Psoas muscle (tissue), 8 donors: Measurements from ENCODE around the gene LHFPL3. TPM values are rescaled to one million over a fixed set of nuclear protein-coding genes. Genes with fewer than 3 reads are reported as not detected.

ENCODE experiments used
- ATAC-seq, 4 donors: fragments of 200-7000 bp; cut with Tn5 transposase; one replicate each; pipeline ENCODE4 v1.9.1; 2020; ENCODE audit warnings: moderate library complexity in 3 of 4, mild to moderate bottlenecking in 2 of 4
- DNase-seq, 2 donors: peaks; one replicate each; pipeline ENCODE4 v3.0.0-alpha.2; 2020
- H3K27ac ChIP-seq: fragments of 200-600 bp; one replicate; pipeline ENCODE4 v1.8.0; 2022
- H3K27me3 ChIP-seq, 3 donors: fragments of 200-600 bp in 1 of 3; one replicate each; pipeline versions ENCODE4 v1.6.1 to v1.8.0; 2013 to 2022; ENCODE audit warnings: low read length in 2 of 3, mild to moderate bottlenecking in 2 of 3, moderate library complexity in 1 of 3; ENCODE audit not compliant: insufficient read depth in 3 of 3
- H3K36me3 ChIP-seq, 2 donors: fragments of 200-600 bp in 1 of 2; one replicate each; pipeline versions ENCODE4 v1.6.1 to v1.8.0; 2013 to 2022; ENCODE audit warnings: low read depth in 1 of 2, mild to moderate bottlenecking in 1 of 2, moderate library complexity in 1 of 2; ENCODE audit not compliant: insufficient read depth in 1 of 2
- H3K4me1 ChIP-seq: fragments of 200-600 bp; one replicate; pipeline ENCODE4 v1.8.0; 2022
- H3K4me3 ChIP-seq: fragments of 200-600 bp; one replicate; pipeline ENCODE4 v1.8.0; 2022; ENCODE audit warnings: mild to moderate bottlenecking
- H3K9me3 ChIP-seq: fragments of 200-600 bp; one replicate; pipeline ENCODE4 v1.8.0; 2022
- WGBS, 3 donors: extraction: QIAGEN DNeasy Blood & Tissue Kit; methylation state at CpG; one replicate each; pipeline versions ENCODE4 v1.1.6 to v1.1.7; 2013; 5-methylcytosine and 5-hydroxymethylcytosine counted together
- intact Hi-C, 2 donors: fragments of 100-400 bp; cut with DNase I; formaldehyde crosslinking; loops; one replicate each; pipeline versions ENCODE4 v1.11.0 to v1.14.2; 2022
- polyA plus RNA-seq, 3 donors: library from polyadenylated mRNA; stranded (reverse); fragments of 200-250 nt; gene quantifications; one replicate each; pipeline ENCODE4 v1.2.3, GENCODE V29; 2013
- total RNA-seq, 4 donors: library from RNA; stranded (reverse); fragmentation: NEBNext Ultra II Directional in 2 of 4; extraction: Animal tissue kit (Norgen Biotek cat#: 25700) in 2 of 4; gene quantifications; one replicate each; pipeline versions ENCODE4 v1.2.1 to v1.2.4, GENCODE V29; 2021 to 2023
- TF ChIP-seq, protein P1 (sequence below): fragments of 200-600 bp; IDR thresholded peaks from one replicate; pipeline ENCODE4 v1.8.0; 2022; ENCODE audit warnings: antibody characterized with exemption
- donor health status: healthy with polysubstance abuse.
- donor health status: DM: no; HTN: no; CAD: no; lungs with moderate emphysema.
- donor health status: Bipolar disorder and iron deficiency.
- donor health status: healthy.
- donor health status: DM: yes; HTN: yes; CAD: no.
- donor health status: DM: no; HTN: no; CAD: no.
- donor health status: DM: no; HTN: no; CAD: no.
- donor health status: DM: yes; HTN: yes; CAD: no.

LHFPL3 gene
- total and polyA plus RNA-seq, 7 donors: not detected

DNA sequence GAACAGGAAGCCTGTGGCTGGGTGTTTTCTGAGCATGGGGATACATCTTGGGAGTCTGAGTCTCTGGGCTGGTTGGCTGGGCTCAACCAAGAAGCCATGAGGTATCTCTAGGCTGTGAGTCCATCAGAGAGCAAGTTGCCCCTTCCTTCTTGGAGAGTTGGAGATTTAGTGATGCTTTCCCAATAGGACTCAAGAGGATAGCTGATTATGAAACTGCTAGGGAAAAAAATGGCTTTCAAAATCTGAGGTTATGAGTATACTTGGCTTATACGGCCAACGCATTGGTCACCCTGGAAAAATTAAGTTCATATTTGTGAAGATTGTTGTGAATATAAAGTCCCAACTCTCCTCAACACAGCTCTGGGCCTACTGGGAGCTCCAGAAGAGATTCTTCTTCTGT lies 522.9 kb downstream of the LHFPL3 start:
- TF ChIP-seq, protein P1, sequence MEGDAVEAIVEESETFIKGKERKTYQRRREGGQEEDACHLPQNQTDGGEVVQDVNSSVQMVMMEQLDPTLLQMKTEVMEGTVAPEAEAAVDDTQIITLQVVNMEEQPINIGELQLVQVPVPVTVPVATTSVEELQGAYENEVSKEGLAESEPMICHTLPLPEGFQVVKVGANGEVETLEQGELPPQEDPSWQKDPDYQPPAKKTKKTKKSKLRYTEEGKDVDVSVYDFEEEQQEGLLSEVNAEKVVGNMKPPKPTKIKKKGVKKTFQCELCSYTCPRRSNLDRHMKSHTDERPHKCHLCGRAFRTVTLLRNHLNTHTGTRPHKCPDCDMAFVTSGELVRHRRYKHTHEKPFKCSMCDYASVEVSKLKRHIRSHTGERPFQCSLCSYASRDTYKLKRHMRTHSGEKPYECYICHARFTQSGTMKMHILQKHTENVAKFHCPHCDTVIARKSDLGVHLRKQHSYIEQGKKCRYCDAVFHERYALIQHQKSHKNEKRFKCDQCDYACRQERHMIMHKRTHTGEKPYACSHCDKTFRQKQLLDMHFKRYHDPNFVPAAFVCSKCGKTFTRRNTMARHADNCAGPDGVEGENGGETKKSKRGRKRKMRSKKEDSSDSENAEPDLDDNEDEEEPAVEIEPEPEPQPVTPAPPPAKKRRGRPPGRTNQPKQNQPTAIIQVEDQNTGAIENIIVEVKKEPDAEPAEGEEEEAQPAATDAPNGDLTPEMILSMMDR: no peak
- Histone ChIP-seq H3K9me3 (no peaks in the 10 kb centered on the region), H3K36me3 (no peaks in the 10 kb centered on the region), H3K4me1 (no peaks in the 10 kb centered on the region), H3K27ac (no peak overlapping the region), H3K27me3 (no peaks in the 10 kb centered on the region), H3K4me3 (no peak overlapping the region)
- 80 to 83% (median 83%) methylated on average over 2 of the region's 2 CpGs for WGBS, 3 donors
- DNase-seq (no peak), ATAC-seq (no peak)
- intact Hi-C loops: no loop called here

DNA sequence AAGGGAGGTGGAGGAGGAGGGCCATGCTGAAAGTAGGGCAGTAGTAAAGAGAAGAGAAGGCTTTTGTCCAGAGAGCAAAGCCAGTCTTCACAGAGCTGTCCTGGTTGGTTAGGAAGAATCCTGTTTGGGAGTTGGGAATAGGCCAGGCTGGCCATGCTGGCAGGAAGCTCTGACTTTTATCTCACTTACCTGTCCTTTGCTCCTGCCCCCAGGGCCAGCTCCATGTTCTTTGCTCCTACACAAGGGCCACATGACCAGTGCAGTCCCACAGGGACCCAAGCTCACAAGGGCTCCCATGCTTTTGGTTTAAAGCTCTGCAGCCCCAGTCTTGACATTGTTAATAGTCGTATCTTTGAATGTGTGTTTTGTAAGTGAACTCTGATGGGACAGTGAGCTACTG lies 524.0 kb downstream of the LHFPL3 start:
- ATAC-seq (no peak), DNase-seq (no peak)
- no peaks in the 10 kb centered on the region for H3K9me3 ChIP-seq
- H3K4me3 ChIP-seq: no peak overlapping the region
- no peaks in the 10 kb centered on the region for H3K27me3 ChIP-seq
- intact Hi-C loops: no loop called here
- TF ChIP-seq, protein P1: no peak
- no peak overlapping the region for H3K27ac ChIP-seq
- WGBS, 3 donors: 63 to 81% (median 71%) methylated on average over 1 of the region's 1 CpG
- no peaks in the 10 kb centered on the region for H3K4me1 ChIP-seq
- H3K36me3 ChIP-seq: no peaks in the 10 kb centered on the region

DNA sequence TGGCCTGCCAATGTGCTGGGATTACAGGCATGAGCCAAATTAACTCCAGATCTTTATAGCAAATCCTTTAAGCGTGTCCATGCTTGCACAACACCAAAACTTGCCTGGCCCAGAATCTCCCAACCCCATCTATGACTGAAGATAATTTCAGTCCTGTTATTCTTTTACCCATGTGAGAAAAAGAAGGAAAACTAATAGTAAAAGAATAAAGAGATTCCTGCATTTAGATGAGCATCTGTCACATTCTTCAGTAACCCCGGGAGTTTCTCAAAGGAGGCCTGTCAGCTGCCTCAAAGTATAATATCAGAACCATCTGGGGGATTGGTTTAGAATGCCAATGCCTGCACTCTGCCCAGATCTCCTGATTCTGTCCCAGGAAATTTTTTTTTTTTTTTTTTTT lies 527.5 kb downstream of the LHFPL3 start:
- 30 to 54% (median 40%) methylated on average over 2 of the region's 2 CpGs for WGBS, 3 donors
- H3K27me3 ChIP-seq: peaks cover 0 to 6% (median 2%) of the 10 kb centered on the region in 3 donors
- no peaks in the 10 kb centered on the region for H3K4me1 ChIP-seq
- intact Hi-C loops: no loop called here
- no peak for ATAC-seq
- no peaks in the 10 kb centered on the region for H3K9me3 ChIP-seq
- no peak overlapping the region for H3K27ac ChIP-seq
- DNase-seq: no peak
- no peak overlapping the region for H3K4me3 ChIP-seq
- H3K36me3 ChIP-seq: no peaks in the 10 kb centered on the region
- TF ChIP-seq, protein P1: no peak

DNA sequence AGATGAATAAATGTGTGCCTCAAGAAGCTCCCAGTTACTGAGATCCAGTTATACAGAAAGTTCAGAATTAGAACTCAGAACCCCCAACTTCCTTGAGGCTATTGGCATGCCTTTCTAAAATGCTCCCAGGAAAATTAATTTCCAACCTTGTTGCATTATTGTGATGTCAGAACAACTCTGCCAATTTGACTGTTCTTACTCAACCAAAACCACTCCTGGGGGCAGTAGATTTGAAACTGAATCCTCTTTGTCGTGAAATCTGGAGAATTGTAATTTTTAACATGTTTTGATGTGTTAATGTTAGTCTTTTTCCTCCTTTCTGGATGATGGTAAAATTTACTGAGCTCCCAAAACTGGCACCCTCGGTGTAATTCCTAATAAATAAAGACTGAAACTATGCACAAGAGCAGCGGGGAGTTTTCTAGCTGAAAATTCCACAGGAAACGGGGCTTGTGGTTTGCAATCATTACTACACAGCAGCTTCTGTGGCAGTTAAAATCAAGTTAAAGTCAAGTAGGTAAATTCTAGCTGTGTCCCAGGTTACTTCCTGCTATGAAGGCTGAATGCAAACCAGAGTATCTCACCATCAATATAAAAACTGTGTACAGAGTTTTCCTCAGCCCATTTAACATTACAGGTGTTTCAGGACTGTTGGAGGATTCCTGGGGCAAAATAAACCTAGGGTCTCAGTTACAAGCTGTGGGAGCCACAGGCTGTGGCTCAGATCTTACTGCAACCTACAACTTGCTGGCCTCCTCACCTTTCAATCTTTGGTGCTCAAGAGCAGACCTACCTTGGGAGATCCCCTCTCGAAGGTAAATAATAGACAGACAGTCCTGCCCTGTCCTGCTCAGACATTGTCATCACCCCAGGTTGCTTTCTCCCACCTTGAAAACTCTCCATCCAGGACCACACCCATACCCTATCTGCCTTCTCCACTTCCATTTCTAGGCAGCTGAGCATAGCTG lies 529.3 kb downstream of the LHFPL3 start:
- WGBS, 3 donors: 35 to 43% (median 39%) methylated on average over 5 of the region's 5 CpGs
- DNase-seq (no peak), ATAC-seq (no peak)
- Histone ChIP-seq H3K27ac (no peak overlapping the region), H3K36me3 (no peaks in the 10 kb centered on the region), H3K9me3 (no peaks in the 10 kb centered on the region), H3K27me3 (peaks cover 0 to 6% (median 5%) of the 10 kb centered on the region in 3 donors), H3K4me1 (no peaks in the 10 kb centered on the region), H3K4me3 (no peak overlapping the region)
- TF ChIP-seq, protein P1: no peak
- intact Hi-C loops: no loop called here
